Stimulated activated CD4-positive, alpha-beta T cell treated with anti-CD3 and anti-CD28 coated beads, TNF-alpha, amount 100 ng/mL, for 24 hours (primary cell): ENCODE measurements around the gene VAMP8.
"Not testable (repeated sequence)": the region's sequence is repeated elsewhere in the genome, so short reads cannot be mapped to it uniquely, and the experiment has no call there.

Experiments used
- DNase-seq, 3 experiments: peaks; one replicate each; pipeline ENCODE4 v3.0.0-alpha.2; 2020; ENCODE audit warnings: low read depth in 3 of 3

VAMP8 gene

DNA sequence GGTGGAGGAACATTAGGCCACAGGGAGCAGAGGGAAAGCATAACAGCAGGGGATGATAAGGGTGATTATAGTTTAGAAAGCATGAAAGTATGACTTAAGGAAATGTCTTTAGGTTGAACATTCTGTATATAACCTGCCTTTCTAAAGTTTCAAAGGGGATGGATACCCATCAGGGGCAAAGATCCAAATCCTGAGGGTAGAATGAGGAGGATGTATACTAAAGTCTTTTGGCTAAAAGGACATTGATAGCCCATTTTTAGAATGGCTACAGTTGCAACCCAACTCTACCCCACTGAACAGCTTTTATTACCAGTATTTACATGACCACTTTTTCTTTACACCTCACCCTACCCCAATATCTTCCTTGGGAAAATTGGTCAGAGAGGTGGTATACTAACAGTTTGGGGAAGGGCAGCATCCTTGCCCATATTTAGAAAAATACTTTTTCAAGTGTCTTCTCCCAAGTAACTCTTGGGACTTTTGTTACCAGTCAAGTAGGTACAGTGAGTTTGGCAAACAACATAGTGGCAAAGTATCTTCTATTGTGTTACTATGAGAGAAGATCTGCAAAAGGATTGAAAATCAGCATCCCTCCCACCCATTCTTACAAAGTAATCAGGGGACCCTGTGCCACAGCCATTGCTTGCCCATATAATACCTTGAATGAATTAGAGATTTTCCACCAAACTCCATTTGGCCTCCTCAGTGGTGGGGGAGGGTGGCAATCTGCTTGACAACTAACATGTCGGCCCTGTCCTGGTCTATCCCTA is 30.1 kb upstream of the VAMP8 start:
- DNase-seq, result no peak

GRCh38 chr2:85547859-85548607 is 29.4 kb upstream of the VAMP8 start:
- no peak for DNase-seq

DNA sequence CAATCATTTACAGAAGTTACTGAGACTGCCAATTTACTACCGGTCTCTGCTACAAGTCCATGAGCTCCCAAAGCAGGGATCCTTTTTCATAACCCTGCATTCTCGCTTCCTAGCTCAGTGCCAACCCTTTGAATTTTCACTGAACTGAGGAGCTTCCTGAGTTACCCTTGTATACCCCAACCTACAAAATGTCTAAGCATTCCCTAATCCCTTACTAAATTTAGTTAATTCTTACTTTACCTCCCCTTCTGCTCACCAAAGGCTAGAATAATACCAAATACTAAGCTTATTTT is 28.8 kb upstream of the VAMP8 start:
- no peak for DNase-seq

DNA sequence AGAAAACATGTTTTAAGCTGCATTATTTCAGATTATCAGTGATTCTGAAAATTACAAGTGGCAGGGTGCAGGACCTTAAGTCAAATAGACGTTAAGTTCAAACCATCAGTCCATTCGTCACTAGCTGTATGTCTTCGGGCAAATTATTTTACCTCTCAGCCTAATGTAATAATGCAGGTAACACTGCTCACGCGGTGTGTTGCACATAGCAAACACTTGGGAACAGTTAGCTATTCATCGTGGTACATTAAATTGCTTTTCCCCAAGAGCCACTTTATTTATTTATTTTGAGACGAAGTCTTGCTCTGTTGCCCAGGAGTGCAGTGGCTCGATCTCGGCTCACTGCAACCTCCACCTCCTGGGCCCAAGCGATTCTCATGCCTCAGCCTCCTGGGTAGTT is 28.3 kb upstream of the VAMP8 start:
- no peak for DNase-seq

DNA sequence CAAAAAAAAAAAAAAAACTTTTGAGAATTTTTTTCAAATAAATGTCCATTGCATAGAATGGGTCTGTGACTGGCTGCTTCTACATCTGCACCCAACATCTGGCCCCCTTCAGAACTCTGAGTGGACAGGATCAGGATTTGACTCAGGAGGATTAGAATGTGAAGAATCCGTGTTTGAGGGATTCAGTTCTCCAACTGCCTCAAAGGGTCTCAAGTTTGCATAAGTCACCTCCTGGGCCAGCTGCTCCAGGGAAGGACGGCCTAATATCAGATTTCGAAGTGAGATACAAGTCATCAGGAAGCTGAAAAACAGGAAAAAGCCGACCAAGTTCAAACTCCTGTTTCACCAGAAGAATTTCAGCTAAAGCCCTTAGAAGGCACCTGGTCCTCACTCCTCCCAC is 27.6 kb upstream of the VAMP8 start:
- no peak for DNase-seq

DNA sequence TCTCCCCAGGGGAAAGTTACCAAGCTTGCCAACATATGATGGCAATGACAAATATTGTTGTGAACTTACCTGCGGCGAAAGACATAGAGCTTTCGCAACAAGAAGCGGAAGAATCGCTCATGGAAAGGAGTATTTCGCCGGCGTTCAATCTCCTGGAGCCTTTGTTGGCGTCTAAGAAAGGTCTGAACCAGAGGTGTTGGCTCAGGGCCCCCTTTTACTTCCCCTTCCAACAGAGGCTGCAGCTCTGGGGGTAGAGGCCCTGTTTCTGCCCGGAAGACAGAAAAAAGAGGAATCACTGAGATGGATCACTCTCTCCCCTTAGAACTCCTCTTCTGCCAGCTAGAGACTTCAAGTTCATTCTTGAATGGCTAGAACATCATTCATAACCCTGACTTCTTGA is 26.9 kb upstream of the VAMP8 start:
- DNase-seq, result no peak

DNA sequence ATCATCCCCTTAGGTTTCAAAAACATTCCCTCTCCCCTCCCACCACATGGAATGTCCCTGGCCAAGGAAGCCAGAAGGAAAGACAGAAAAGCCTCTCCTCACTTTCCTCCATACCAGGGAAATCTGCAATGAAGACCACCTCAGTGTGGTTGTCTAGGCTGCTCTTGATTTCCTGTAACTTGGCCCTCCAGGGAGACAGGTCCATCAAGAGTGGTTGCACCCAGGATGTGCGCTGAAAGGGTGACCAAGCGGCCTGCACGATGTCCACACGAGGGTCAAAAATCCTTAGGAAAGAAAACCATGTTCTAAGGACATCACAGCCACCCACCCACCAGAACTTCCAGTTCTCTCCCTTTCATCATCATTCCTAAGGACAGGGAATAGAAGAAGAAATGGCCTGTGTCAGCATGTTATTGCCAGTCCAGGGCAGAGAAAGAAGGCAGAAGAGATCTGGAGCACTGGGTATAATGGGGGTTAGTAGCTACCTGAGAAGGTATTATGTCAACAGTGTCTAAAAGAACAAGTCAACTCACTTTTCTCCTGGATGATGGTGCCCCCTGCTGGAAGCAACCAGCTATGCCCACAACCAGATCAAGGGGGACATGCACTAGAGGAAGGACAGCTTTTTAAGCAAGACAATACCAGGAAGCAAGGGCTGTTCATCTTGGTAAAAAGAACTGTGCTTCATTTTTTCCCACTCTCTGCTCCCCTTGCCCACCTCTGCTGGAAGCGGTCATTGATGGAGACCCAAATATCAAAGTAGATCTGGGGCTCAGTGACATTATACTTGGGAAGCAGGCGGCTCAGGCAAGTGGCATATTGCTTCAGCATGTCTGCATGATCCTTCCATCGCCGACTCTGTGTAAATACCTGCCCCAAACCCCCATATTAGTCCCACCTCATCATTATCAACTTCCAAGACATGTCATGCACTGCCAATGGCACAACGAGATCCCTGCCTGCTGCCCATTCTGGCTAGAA is 25.4 kb upstream of the VAMP8 start:
- DNase-seq, result peak; percentile 75 to 83 (median 83)

DNA sequence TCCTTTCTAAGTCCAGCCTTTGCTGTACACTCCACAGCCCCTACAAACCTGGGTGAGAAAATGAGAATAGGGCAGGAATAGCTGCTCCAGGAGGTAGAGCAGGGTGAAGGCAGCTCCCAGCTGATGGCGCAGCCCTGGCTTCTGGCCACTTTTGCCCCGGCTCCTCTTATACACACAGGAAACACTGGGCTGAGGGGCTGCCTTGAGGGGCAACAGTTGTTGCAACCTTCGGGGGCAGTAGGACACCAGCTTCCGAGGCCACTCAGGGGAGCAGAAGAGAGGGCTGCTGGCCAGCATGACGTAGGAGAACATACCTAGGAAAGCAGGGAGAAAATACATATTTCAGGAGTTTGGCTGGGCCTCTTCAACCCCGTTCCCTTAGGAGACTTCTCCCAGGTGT is 24.2 kb upstream of the VAMP8 start:
- no peak for DNase-seq

- DNase-seq, result no peak
Measured at GRCh38 chr2:85554980-85555612, 22.3 kb upstream of the VAMP8 start.

GRCh38 chr2:85557130-85557529 is 20.3 kb upstream of the VAMP8 start:
- no peak for DNase-seq

- no peak for DNase-seq
Measured at GRCh38 chr2:85558160-85558559, 19.2 kb upstream of the VAMP8 start.

DNA sequence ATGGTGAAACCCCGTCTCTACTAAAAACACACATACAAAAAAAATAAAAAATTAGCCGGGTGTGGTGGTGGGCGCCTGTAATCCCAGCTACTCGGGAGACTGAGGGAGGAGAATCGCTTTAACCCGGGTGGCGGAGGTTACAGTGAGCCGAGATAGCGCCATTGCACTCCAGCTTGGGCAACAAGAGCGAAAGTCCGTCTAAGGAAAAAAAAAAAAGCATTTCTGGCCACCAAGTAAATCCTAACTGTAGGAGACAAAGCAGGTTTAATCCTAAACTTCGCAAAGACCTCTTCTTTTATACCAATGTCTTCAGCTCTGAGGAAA is 17.0 kb upstream of the VAMP8 start:
- not testable (repeated sequence) for DNase-seq

GRCh38 chr2:85560812-85561279 is 16.5 kb upstream of the VAMP8 start:
- DNase-seq, result no peak

DNA sequence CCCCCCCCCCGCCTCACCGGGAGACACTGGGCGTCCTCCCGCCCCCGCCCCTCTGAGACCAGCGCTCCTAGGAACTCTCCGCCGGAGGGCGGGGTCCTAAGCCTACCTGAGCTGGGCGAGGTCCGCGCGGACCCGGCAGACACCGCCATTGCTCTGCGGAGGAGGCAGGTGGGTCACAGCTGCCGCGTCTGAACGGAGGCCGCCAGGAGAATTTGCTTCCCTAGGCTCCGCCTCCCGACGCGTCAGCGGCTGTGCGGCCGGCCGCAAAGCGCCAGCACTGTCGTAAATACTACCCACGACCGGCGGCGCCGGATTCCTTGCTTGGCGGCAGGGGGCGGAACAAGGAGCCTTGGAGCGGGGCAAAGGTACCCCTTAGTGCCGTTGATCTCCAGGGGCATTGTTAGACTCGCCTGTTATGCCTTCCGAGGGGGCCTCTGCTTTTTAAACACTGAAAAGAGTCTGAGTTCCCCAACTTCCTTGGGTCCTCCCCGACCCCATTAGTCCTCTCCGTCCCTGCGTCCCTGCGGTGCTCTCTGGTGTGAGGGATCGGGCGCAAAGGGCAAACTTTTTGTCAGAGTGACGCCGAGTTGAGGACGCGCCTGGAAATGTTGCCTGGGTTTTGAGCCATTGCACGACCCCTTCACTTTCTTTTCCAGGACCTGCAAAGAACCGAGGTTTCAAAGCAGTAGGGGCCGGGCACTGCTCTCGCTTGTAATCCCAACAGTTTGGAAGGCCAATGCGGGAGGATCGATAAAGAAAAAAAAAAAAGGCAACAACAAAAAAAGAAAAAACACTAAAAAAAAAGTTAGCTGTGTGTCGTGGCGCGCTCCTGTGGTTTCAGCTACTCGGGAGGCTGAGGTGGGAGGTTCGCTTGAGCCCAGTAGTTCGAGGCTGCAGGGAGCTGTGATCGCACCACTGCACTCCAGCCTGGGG is 15.8 kb upstream of the VAMP8 start, which contains the start of gene GGCX:
TSS of gene GGCX (minus strand) at position 214 of the 933 bp plus-strand sequence. CDS start at position 149, 65 bp downstream.
- DNase-seq, result peak; percentile 89 to 94 (median 92)

GRCh38 chr2:85564144-85564563 is 13.2 kb upstream of the VAMP8 start:
- DNase-seq, result no peak

DNA sequence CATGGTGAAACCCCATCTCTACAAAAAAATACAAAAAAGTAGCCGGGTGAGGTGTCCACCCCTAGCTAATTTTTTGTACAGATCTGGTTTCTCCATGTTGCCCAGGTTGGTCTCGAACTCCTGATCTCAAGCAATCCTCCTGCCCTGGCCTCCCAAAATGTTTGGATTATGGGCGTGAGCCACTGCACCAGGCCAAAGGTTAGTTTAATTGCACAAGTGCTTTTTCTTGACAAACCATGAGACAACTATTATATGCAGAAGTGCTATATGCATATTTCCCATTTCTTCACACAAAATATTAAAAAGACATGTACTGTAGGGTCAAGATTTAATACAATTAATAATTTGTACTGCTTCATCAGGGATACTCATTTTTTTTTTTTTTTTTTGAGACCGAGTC is 11.1 kb upstream of the VAMP8 start:
- no peak for DNase-seq

- DNase-seq, result no peak
Measured at GRCh38 chr2:85575739-85576138, 1.6 kb upstream of the VAMP8 start.

DNA sequence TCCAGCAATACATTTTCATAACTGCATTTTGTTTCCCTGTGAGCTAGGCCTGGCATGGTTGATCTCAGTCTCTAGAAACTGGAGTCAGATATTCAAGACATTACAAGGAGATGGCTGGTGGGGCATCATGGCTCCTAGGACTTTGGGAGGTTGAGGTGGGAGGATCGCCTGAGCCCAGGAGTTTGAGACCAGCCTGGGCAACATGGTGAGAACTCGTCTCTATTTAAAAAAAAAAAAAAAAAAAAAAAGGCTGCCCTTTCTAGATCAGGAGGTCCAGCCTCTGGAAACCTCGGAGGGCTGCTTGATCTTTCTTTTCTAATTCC is 362 bp upstream of the VAMP8 start:
- DNase-seq, result no peak

DNA sequence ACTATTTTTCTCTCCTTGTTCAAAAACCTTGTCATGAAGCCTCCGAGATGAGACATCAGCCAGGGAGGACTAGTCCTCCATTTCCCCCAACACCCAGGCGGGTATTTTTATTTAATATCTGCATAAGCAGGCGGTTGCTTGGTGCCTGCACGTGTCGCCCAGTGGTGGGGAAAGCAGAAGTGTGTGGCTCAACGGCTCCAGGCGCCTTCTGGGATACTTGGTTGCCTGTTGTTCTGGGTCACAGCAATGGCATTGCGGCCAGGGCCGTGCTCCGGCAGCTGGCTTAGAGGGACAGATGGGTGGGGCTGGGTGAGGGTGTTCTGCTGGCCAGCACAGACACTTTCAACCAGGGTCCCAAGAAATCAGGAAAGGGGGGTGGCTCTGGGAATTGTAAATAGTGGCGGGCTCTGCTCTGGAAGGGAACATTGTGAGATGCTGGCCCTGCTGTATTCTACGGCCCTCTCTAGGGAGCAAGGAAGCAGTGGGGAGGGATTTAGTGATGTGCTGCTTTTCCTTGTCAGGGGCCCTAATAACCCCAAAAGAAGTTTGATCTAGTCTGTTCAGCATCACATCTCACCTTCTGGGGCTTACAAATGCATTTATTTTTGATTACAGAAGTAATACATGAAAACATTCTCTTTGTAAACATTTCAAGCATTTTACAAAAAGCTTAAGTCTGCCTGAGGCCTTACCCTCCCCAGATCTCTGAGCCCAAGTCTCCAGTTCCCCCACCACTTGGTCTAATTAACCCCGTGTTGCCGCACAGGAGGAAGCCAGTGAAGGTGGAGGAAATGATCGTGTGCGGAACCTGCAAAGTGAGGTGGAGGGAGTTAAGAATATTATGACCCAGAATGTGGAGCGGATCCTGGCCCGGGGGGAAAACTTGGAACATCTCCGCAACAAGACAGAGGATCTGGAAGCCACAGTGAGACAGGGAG is 1.1 kb downstream of the VAMP8 start:
- DNase-seq, result no peak
